GM20000 (cell line): ENCODE measurements around the gene EVI5.
A peak's percentile ranks its signal among the peaks of the same experiment; 100 is the strongest.

Source experiments
- DNase-seq: peaks from one replicate; pipeline ENCODE4 v3.0.0; 2012; ENCODE audit warnings: low spot score
- TF ChIP-seq, protein P1 (sequence below): IDR thresholded peaks from 2 replicates; pipeline ENCODE4 v1.5.1; 2012; ENCODE audit warnings: mild to moderate bottlenecking, control low read depth; ENCODE audit errors: extremely low read depth, missing control alignments

Gene EVI5

DNA sequence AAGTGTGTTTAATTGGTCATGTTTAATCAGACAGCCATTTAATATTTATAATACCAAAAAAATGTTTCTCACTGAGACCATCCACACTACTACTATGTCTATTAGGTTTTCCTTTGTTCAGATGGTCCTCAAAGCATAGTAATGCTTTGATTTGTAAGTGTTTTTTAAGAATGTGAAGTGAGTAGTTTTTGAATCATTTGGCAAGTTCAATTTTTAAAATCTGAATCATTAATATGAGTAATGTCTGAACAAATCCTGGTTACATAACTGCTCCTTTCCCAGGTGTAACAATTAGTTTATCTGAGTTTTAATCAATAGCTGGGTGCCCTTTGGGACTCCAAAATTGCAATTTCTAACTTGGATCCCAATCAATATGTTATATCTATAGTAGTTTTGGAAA is 23.5 kb upstream of the EVI5 start:
- no peak for DNase-seq
- TF ChIP-seq, protein P1, sequence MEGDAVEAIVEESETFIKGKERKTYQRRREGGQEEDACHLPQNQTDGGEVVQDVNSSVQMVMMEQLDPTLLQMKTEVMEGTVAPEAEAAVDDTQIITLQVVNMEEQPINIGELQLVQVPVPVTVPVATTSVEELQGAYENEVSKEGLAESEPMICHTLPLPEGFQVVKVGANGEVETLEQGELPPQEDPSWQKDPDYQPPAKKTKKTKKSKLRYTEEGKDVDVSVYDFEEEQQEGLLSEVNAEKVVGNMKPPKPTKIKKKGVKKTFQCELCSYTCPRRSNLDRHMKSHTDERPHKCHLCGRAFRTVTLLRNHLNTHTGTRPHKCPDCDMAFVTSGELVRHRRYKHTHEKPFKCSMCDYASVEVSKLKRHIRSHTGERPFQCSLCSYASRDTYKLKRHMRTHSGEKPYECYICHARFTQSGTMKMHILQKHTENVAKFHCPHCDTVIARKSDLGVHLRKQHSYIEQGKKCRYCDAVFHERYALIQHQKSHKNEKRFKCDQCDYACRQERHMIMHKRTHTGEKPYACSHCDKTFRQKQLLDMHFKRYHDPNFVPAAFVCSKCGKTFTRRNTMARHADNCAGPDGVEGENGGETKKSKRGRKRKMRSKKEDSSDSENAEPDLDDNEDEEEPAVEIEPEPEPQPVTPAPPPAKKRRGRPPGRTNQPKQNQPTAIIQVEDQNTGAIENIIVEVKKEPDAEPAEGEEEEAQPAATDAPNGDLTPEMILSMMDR: no peak

DNA sequence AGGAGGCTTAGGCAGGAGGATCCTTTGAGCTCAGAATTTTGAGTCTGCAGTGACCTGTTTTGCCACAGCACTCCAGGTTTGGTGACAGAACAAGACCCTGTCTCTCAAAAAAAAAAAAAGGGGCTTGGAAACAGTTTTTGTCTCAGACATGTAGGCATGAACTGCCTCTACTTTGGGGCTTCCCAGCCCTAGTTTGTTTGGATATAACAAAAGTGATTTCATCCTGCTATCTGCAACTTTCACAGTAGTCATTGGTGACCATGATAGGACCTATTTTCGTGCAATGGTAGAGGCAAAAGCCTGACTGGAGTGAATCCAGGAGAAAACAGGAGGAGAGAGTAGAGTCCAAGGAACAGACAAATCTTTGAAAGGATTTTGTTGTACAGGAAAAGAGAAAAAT is 20.3 kb upstream of the EVI5 start:
- TF ChIP-seq, protein P1: no peak
- no peak for DNase-seq

DNA sequence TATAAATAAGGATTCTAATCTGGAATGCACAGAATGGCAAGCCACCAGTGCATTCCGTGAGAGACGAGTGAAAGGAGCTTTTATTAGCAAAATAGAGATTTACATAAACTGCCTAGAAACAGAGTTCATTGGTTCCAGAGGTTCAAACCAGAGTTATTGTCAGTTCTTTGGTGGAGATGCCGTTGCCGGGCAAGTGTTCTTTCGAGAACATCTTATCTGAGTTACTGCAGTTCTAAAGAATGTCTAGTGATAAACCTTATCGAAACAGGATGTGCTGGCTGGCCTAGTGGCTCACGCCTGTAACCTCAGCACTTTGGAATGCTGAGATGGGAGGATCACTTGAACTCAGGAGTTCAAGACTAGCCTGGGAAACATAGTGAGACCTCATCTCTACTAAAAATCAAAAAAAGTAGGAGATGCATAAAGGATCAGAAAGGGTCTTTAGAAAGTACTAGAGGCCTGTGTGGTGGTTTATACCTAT is 19.9 kb upstream of the EVI5 start:
- peak; percentile 45 for DNase-seq
- TF ChIP-seq, protein P1: no peak

DNA sequence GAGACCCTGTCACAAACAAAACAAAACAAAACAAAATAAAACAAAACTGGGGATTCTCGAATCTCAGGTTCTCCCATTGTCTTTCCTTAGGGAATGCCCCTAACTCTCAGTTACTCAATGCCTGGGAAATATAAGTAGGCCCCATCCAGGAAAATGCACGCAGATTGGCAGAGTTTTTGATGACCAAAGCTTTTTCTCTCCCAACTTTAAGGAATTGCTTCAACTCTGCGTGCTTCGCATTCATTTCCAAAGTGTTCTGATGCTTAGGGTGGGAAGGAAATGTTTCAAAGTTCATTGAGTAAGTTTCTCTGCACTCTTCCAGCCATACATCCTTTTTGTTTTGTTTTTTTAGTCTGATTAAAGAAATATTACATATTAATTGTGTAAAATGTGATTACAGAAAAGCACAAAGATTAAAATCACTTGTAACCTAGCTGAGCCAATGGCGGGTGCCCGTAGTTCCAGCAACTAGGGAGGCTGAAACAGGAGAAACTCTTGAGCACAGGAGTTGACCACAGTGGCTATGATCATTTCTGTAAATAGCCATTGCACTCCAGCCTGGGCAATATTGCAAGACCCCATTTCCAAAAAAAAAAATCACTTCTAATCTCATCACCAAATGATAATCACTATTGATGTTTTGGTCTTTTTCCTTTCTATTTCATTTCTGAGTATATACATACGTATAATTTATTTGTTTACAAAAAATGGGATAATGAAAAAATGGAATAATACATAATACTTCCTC is 18.4 kb upstream of the EVI5 start:
- TF ChIP-seq, protein P1: no peak
- no peak for DNase-seq

DNA sequence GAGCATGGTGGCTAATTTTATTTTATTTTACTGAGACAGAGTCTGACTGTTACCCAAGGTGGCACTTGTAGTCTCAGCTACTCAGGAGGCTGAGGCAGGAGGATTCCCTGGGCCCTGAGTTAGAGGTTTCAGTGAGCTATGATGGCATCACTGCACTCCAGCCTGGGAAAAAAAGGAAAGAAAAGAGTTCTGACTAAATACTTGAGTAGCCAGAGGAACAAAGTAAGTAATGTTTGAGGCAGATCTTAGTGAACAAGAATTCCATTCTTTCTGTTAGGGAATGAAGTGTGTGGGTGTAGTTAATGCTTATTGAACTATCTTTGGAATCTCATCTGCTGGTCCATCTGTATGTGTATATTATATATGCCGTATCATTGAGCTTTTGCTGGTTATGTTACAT is 13.1 kb upstream of the EVI5 start:
- TF ChIP-seq, protein P1: no peak
- DNase-seq: no peak

DNA sequence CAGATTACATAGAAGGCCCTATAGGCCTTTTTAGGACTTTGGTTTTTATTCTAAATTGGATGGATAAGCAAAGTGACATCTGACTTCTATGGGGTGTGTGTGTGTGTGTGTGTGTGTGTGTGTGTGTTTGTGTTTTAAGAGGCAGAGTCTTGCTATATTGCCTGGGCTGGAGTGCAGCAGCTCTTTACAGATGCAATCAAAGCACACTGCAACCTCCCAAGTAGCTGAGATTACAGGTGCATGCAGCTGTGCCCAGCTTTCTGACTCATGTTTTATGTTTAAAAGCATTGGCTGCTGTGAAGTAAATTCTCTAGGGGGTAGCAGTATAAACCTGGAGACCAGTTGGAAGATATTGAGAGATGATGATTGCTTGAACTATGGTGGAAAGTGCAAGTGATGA is 12.4 kb upstream of the EVI5 start:
- TF ChIP-seq, protein P1: no peak
- DNase-seq: no peak

DNA sequence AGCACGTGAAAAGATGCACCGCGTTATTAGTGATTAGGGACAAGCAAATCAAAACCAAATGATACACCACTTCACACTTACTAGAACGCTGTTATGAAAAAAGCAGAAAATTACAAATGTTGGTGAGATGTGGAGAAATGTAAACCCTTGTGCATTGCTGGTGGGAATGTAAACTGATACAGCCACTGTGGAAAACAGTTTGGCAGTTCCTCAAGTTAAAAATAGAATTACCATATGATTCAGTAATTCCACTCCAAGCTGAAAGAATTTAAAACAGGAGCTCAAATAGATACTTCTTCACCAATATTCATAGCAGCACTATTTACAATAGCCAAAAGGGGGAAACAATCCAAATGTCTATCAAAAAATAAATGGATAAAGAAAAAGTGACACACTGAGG is 10.3 kb upstream of the EVI5 start:
- TF ChIP-seq, protein P1: no peak
- no peak for DNase-seq
